ENCODE data around the gene ZBTB42.
"Not testable (repeated sequence)": the region's sequence is repeated elsewhere in the genome, so short reads cannot be mapped to it uniquely, and the experiment has no call there.

The ZBTB42 gene

DNA sequence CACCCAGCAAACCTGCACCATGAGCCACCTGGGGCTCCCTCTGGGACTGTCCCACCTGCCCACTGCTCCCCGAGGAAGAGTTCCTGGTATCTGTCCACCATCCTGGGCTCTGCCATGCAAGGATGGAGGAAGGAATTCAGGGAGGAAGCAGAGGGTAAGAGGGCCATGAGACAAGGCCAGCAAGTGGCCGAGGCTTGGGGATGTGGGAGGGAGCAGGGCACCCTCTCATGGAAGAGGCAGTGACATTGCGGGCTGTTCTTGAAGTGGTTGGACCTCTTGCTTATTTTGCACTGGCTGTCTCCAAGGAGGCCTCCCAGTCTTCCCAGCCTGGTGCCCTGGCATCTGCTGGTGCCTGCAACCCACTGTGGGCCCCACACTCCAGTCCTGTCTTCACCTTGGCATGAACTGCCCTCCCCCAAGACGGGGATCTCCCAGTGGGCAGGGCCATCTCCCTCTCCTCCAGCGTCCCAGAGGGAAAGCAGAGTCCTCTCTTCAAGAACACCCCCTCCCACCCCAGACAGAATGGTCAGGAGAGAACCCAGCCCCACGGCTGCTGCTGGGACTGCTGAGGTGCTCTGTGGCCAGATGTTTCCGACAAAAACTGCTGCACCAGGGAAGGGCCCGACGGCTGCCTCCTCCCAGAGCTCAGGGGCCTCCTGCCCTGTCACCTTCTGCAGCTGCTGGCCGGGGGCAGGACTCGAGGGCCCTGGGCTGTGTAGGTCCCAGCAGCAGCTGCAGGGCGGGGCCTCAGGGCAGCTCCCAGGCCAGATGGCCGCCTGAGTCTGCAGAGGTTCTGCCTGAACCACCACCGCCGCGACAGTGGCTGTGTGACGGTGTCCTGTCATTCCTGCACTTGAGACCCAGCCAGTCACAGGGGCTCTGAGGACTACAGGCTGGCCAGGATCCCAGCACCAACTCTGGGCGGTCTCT, 3.5 kb upstream of the ZBTB42 start:
- DNase-seq: peak in 1 of 2 experiments; percentile 14

DNA sequence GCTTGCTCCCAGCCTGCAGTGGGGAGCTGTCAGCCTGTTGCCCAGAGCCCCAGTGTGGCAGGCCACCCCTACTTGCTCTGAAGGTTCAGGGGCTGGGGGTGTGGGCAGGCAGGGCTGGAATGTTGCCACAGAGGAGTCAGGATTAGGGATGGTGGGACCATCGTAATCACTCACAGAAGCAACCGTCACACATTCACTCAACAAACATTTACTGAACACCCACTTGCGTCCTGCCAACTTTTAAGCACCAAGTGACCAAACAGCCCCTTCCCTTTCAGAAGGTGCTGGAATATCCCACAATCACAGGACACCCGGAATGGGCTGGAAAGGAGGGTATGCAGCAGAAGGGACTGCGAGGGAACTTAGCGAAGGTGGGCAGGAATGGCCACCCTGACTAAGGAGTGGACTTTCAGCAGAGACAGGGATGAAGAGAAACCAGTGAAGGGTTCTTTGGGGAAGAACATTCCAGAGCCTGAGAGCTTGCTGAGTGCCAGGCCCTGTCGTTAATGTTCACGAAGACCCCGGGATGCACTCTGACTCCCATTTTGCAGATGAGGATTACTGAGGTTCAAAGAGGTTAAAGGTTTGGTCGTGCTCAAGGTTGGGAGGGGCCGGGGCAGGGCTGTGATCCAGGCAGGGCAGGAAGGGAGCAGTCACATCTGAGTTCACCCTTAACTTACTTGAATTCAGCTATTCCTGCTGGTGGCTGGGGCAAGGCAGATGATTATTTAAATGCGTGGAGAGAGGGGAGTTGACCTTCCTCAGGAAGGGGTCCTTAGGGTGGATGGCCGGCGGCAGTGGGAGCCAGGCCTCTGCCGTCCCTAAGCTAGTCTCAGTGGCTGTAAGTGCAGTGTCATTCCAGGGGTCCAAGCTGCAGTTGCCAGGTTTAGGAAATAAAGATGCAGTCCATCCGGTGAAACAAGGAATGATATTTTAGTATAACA, 2.3 kb upstream of the ZBTB42 start:
- DNase-seq: no peak

DNA sequence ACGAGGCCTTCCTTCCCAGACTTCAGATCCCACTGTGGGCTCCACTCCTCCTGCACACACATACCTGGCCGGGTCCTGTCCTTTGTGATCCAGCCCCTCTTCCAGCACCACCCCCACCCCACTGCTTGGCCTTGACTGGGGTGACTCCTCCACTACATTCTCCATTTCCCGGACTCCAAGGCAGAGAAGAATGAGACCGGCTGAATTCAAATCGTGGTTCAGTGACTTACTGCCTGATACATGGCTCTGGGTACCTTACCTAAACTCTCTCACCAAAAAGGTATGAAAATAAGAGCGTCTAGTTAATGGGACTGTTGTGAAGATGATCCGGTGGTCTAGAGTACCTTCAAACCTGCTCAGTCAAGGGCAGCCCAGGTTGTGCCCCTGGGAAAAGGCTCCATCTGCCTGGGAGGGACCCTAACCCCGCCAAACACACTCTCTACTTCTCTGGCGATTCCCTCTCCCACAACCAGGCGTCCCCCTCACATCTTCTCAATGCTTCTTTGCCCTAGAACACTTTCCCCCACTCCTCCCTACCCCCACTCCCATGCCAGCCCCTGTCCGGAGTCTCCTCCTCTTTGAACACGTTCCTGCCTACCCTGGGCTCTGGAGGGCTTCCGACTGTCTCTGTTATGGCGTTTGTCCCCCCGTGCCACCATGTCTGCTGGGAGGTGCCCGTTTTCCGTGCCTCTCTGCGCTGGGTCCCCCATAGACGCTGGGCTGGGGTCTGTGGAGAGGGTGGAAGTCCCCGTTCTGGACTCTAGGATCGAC, 1.5 kb upstream of the ZBTB42 start:
- DNase-seq: no peak

DNA sequence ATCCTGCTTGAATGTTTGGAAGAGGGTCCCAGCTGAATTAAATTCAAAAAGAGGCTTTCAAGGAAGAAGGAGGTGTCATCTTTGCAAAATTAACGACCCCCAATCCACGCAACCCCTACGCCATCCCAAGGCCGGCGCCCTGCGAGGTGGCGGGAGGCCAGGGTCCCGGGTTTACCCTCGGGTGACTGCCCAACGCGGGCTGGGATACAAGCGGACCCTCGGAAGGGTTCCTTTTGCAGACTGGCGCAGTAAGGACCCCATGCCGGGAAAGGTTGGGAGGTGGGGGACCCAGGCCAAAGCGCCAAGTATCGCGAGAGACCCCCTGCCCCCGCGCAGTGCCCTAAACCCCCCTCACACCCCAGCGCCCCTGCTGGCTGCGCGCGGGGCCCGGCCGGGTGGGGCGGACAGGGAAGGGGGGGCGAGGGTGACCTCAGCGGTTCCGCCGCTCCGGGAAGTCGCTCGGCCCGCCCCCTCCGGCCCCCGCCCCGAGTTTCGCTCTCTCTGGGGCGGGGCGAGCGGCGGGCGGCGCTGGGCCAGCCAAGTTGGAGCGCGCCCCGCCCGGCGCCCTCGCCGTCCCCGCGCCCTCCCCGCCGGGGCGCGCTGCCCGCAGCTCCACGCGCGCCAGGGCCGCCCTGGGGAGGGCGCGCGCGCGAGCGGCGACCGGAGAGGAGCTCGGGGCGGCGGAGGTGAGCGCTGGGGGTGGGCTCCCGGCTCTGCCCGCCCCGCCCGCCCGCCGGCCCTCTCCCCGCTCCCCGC, 708 bp upstream of the ZBTB42 start:
- DNase-seq: peak in 1 of 2 experiments; percentile 47

DNA sequence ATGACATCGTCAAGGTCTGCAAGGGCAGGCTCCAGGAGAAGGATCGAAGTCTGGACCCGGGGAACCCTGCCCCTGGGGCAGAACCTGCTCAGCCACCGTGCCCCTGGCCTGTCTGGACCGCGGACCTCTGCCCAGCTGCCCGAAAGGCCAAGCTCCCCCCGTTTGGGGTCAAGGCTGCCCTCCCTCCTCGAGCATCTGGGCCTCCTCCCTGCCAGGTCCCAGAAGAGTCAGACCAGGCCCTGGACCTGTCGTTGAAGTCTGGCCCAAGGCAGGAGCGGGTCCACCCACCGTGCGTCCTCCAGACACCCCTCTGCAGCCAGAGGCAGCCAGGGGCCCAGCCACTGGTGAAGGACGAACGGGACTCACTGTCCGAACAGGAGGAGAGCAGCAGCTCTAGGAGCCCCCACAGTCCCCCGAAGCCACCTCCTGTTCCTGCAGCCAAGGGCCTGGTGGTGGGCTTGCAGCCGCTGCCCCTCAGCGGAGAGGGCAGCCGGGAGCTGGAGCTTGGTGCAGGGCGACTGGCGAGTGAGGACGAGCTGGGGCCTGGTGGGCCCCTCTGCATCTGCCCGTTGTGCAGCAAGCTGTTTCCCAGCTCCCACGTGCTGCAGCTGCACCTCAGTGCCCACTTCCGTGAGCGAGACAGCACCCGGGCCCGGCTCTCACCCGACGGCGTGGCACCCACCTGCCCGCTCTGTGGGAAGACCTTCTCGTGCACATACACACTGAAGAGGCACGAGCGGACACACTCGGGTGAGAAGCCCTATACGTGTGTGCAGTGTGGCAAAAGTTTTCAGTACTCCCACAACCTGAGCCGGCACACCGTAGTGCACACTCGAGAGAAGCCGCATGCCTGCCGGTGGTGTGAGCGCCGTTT, 856 bp downstream of the ZBTB42 start:
- DNase-seq: no peak

DNA sequence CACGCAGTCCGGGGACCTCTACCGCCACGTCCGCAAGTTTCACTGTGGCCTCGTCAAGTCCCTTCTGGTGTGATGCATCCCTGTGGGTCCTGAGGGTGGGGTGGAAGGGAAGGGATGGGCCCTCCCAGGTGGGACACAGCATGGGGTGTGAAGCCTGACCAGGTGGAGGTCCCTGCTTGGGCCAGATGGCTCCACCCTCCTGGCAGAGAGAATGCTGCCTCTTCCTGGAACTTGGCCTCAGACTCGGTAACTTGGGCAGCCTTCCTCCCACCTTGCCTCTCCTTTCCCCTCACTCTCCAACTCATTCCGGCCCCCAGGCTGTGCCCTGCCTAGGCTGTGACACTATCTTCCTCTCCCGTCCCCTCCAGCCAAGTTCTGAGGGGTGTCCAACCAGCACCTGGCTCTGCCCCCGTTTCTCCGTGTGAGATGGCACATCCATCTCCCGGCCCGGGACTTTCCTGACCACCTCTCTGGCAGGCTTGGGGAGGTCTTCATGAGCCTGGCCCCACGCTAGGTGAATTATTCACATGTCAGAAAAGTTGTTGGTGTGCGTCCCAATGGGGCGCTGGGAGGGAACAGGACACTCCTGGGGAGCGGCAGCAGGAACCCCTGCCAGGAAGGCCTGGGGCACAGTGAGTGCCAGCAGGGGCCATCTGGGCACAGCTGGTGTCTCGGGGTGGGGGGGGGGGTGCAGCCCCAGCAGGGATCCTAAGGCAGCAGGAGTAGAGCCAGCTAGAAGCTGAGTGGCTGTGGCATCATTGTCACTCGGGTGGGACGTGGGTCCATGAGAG, 1.7 kb downstream of the ZBTB42 start:
- DNase-seq: no peak

DNA sequence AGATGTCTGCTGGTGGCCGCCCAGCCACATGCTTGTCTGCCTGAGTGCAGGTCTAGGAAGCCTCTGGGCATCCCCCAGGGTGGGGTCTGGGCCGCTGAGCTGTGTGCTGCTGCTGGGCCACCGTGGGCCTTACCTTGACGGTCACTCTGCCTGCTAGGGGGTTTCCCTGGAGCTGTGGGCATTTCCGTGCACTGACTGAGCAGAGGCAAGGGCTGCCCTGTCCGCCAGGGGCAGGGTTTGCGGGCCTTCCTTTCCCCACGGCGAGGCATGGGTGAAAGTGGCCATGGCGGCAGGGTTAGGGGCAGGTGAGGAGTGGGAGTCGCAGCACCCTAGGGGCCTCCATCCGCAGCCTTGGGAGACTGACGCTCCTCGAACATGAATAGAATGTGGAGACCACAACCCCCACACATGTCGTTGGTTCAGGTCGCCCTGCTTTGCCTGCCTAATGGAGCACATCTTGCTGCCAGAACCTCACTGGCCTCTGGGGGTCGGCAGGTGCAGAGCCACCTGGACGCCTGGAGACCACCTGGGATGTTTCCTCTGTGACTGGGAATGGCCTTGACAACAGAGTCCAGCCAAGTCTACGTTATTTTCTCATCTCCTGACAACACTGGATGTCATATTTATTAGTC, 2.5 kb downstream of the ZBTB42 start:
- peak in 1 of 2 experiments; percentile 24 for DNase-seq

DNA sequence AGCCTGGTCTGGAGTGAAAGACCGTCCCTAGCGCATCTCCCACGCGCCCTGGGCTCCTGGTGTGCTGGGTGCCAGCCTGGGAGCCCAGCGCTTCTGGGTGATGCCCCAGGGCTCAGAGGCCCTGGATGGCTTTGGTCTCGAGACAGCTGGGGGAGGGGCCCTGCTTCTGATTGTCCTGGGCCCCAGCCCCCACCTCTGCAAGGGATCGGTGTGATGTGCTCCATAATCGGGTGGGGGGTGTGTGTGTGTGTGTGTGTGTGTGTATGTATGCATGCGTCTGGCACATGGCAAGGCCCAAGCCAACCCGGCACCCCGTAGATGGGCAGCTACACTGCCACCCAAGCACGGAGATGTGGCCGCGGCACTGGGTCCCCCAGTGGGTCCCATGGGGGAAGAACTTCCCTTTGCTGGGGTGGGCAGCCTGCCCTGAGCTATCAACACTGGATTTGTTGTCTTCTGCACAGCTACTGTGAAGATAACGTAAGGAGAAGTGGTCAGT, 3.1 kb downstream of the ZBTB42 start:
- no peak for DNase-seq

DNA sequence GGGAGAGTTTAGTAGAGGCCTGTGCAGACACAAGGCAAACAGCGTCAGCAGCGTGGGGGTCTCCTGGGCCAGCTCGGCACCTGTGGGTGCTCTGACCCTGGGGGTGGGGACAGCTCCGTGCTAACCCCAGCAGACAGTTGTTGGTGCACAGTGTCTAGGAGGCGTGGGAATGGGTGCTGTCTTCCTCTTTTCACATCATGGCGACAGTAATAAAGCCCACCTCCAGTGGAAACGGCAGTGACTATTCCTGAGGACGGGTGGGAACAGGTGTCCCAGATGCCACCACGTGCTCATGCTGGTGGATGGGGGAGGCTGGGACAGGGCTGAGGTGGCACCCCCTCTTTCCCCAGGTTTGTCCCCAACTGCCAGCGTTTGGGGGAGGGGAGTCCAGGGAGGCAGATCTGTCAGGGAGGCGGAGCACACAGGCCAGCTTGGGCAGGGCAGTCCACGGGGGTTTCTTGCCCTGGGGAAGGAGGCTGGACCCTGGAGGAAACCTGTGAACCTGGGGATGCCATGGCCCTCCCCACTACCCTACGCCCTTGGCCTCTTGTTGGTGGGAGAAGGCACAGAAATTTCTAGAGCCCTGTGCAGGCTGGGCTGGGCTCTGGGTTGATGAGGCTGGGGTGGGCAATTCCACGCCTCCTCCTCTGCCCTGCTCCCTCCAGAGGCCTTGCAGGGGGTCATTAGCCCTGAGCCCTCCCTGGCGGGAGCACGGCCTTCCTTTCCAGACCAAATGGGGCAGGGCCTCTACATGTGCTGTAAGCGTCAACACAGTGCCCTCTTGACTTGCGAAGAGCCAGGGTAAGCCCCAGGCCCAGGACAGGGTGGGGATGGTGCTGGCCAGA, 3.8 kb downstream of the ZBTB42 start:
- DNase-seq: no peak

DNA sequence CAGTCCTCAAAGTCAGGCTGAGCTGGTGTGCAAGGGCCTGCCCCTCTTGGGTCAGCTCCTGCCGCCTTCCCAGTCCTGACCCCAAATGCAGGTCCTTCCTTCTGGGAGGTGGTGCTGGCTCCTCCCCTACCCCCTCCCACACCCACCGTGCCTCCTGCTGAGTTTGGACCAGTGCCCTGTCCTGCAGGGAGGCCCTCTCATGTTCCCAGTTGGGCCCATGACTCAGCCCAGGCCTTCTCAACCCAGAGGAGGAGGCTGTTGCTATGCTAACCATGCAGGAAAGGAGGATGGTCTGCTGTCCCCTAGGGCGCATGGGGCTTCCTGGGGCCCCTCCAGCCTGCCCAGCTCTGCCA, 4.4 kb downstream of the ZBTB42 start:
- DNase-seq: peak in 1 of 2 experiments; percentile 42

DNA sequence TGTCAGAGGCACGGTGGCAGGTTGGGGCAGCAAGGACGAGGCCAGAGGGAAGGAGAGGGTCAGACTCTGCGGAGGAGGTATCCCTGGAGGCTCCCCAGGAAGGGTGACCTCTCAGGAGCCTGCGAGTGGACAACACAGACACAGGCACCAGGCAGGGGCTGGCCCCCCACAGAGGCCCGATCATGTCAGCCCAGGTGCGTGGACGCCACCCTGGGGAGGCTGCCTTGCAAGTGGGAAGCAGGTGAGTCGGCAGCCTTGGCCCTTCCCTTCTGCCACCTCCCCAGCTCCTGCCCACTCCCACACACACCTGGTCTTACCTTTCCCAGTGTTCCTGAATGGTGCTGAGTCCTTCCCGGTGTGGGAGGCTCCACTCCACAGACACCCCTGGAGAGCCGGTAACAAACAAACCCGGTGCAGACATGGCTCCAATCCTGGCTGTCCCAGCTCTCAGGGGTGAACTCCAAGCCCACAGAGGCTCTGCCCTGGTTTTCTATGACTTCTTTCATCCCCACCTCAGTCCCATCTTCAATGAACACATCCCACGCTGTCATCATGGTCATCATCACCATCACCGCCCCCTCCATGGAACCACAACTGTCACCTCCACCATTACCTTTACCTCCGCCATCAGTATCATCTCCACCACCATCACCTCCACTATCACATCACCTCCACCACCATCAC, 5.2 kb downstream of the ZBTB42 start:
- no peak for DNase-seq

DNA sequence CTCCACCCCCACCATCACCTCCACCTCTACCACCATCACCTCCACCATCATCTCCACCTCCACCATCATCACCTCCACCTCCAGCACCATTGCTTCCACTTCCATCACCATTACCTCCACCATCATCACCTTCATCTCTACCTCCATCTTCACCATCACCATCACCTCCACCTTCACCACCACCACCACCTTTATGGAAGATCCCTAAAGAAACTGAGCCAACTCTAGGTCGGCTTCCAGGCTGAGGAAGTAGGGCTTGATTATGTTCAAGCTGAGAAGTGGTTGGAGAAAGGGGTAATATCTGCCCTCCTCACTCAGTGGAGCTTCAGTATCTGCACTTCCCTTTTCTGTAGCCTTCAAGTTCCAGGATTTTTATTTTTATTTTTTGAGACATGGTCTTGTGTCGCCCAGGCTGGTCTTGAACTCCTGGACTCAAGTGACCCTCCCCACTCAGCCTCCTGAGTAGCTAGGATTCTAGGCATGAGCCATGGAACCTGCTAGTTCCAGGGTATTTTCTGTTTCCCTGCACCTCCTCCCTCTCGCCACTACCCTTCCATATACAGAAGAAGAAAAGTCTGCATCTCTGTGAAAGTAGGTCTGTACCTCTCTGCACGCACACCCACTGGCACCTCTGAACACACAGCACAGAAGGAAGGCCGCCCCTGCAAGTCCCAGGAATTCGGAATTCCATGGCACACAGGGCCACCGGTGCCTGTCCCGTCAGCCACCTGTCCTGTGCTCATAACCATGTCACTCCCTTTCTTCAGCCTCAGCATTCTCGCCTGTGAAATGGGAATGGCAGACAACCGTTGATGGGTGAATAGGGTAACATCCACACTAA, 5.9 kb downstream of the ZBTB42 start:
- DNase-seq: no peak

DNA sequence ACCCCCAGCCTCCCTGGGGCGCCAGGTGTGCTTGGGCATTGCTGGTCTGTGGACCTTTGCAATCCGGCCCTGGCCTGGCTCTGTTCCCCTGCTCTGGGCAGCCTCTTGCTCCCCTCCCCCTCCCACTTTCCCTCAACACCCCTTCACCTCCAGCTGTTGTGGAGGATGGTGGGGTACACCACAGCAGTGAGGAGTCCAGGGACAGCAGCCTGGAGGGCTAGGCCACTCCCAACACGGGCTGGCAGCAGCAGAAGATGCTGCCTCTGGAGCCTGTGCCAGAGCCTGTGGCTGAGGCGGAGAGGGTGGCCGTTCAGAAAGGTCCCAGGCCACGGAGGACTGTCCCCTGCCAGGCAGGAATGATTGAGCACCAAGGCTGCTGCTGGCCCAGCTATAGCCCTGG, 7.6 kb downstream of the ZBTB42 start:
- no peak for DNase-seq

DNA sequence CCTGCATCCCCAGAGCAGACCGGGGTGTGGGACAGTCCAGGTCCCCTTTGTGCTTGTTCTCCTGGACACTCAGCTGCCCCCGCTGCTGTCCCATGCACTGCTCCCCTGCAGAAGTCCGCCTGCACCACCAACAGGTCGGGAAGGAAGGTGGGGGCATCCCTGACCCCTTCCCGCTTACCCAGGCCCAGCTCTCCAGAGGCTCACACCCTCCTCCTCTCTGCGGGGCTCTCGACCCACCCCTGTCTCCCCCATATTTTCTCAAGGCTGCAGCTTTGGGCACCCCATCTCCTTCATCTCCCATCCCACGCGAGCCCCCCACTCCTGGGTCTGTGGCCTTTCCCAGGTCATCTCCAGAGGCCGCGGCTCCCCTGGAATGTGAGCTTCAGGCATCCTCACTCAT, 9.4 kb downstream of the ZBTB42 start:
- DNase-seq: no peak

DNA sequence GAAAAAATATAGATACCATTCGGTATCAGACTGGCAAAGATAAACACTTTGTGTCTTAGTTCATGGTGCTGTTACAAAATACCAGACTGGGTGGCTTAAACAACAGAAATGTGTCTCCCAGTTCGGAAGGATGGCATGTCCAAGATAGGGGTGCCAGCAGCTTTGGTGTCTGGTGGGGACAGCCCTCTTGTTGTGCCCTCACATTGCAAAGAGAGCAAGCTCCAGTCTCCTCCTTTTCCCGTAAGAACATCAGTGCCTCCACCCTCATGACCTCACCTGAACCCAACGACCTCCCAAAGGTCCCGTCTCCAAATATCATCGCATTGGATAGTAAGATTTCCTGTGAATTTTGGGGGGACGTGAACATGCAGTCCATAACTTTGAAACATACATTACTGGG, 12.4 kb downstream of the ZBTB42 start:
- no peak for DNase-seq

DNA sequence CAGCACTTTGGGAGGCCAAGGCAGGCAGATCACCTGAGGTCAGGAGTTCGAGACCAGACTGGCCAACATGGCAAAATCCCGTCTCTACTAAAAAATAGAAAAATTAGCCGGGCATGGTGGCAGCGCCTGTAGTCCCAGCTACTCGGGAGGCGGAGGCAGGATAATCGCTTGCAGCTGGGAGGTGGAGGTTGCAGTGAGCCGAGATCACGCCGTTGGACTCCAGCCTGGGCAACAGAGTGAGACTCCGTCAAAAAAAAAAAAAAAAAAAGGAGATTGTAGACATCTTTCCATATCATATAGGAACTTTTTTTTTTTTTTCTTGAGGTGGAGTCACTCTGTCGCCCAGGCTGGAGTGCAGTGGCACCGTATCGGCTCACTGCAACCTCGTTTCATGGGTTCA, 13.8 kb downstream of the ZBTB42 start:
- DNase-seq: not testable (repeated sequence)

DNA sequence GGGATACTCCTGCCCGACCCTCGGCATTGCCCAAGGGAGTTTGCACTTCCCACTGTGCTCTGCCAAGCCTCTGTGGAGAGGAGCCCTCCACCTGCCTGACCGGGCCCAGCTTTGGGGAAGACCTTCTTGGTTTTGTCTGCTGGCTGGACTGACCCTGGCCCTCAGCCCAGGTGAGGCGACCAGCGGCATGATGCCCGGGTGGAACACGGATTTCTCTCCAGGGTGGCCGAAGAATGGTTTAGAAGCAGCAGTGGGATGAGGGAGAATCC, 15.6 kb downstream of the ZBTB42 start:
- DNase-seq: no peak

Measured in SW 1271 (cell line).